Trophoblast cell (in vitro differentiated cells and primary cell): ENCODE results near the gene GSTCD.
"Not testable (repeated sequence)": the region's sequence is repeated elsewhere in the genome, so short reads cannot be mapped to it uniquely, and the experiment has no call there.

ENCODE experiments used
- DNase-seq, 2 donors: peaks; one replicate each; pipeline ENCODE4 v3.0.0-alpha.2; 2016
- H2AFZ ChIP-seq: 2 replicates; pipeline ENCODE4 v1.6.1; 2013; ENCODE audit warnings: low read length, moderate library complexity, mild to moderate bottlenecking; ENCODE audit not compliant: insufficient read depth, poor library complexity
- H2AK5ac ChIP-seq: 2 replicates; pipeline ENCODE4 v1.6.1; 2013; ENCODE audit warnings: mild to moderate bottlenecking, low read length
- H2BK120ac ChIP-seq: 2 replicates; pipeline ENCODE4 v1.6.1; 2013; ENCODE audit warnings: low read length, mild to moderate bottlenecking, moderate library complexity; ENCODE audit not compliant: insufficient read depth, poor library complexity
- H2BK12ac ChIP-seq: 2 replicates; pipeline ENCODE4 v1.6.1; 2013; ENCODE audit warnings: mild to moderate bottlenecking, low read length, moderate library complexity
- H2BK5ac ChIP-seq: 2 replicates; pipeline ENCODE4 v1.6.1; 2013; ENCODE audit warnings: low read length, low read depth, moderate library complexity, mild to moderate bottlenecking; ENCODE audit not compliant: poor library complexity
- H3K14ac ChIP-seq: 2 replicates; pipeline ENCODE4 v1.6.1; 2013; ENCODE audit warnings: mild to moderate bottlenecking, low read length
- H3K18ac ChIP-seq: 2 replicates; pipeline ENCODE4 v1.6.1; 2013; ENCODE audit warnings: mild to moderate bottlenecking, low read length
- H3K23ac ChIP-seq: 2 replicates; pipeline ENCODE4 v1.6.1; 2013; ENCODE audit warnings: low read length
- H3K27ac ChIP-seq: 2 replicates; pipeline ENCODE4 v1.5.1; 2013; ENCODE audit warnings: low read depth, mild to moderate bottlenecking, inconsistent platforms, low read length, moderate library complexity
- H3K27me3 ChIP-seq: 2 replicates; pipeline ENCODE4 v1.6.1; 2013; ENCODE audit warnings: inconsistent platforms, mild to moderate bottlenecking, low read length, moderate library complexity; ENCODE audit not compliant: insufficient read depth
- H3K36me3 ChIP-seq, 2 experiments: 1 replicate in 1 of 2; 2 replicates in 1 of 2; pipeline ENCODE4 v1.6.1; 2013; ENCODE audit warnings: low read length in 2 of 2, mild to moderate bottlenecking in 2 of 2, moderate library complexity in 1 of 2; ENCODE audit not compliant: insufficient read depth in 2 of 2, control insufficient read depth in 1 of 2
- H3K4ac ChIP-seq: 2 replicates; pipeline ENCODE4 v1.6.1; 2013; ENCODE audit warnings: low read depth, mild to moderate bottlenecking, low read length, moderate library complexity
- H3K4me1 ChIP-seq, 2 experiments: 1 replicate in 1 of 2; 2 replicates in 1 of 2; pipeline ENCODE4 v1.6.1; 2013; ENCODE audit warnings: low read length in 2 of 2, mild to moderate bottlenecking in 2 of 2, moderate library complexity in 1 of 2; ENCODE audit not compliant: insufficient read depth in 2 of 2, control insufficient read depth in 1 of 2
- H3K4me2 ChIP-seq: 2 replicates; pipeline ENCODE4 v1.6.1; 2013; ENCODE audit warnings: inconsistent platforms, mild to moderate bottlenecking, low read length, moderate library complexity
- H3K4me3 ChIP-seq: 2 replicates; pipeline ENCODE4 v1.5.1; 2013; ENCODE audit warnings: mild to moderate bottlenecking, low read depth, low read length, inconsistent platforms
- H3K79me1 ChIP-seq: one replicate; pipeline ENCODE4 v1.6.1; 2013; ENCODE audit warnings: low read length
- H3K79me2 ChIP-seq: 2 replicates; pipeline ENCODE4 v1.6.1; 2013; ENCODE audit warnings: low read length, mild to moderate bottlenecking; ENCODE audit not compliant: control insufficient read depth, insufficient read depth, poor library complexity
- H3K9ac ChIP-seq: 2 replicates; pipeline ENCODE4 v1.6.1; 2013; ENCODE audit warnings: mild to moderate bottlenecking, low read length
- H3K9me3 ChIP-seq: 2 replicates; pipeline ENCODE4 v1.6.1; 2013; ENCODE audit warnings: low read depth, mild to moderate bottlenecking, control low read depth, inconsistent platforms, low read length; ENCODE audit not compliant: insufficient read depth
- H4K12ac ChIP-seq: 2 replicates; pipeline ENCODE4 v1.6.1; 2013; ENCODE audit warnings: low read depth, mild to moderate bottlenecking, low read length, moderate library complexity
- H4K8ac ChIP-seq: 2 replicates; pipeline ENCODE4 v1.6.1; 2013; ENCODE audit warnings: low read depth, mild to moderate bottlenecking, low read length, moderate library complexity
- H4K91ac ChIP-seq: one replicate; pipeline ENCODE4 v1.6.1; 2013; ENCODE audit warnings: low read depth, mild to moderate bottlenecking, low read length, moderate library complexity
- WGBS: extraction: QIAGEN DNeasy Blood & Tissue Kit; methylation state at CpG from one replicate; pipeline ENCODE4 v1.1.7; 2013; ENCODE audit warnings: missing lambda C conversion rate; ENCODE audit not compliant: insufficient read length, insufficient coverage; ENCODE audit errors: extremely low coverage; 5-methylcytosine and 5-hydroxymethylcytosine counted together

GSTCD gene

GRCh38 chr4:105725623-105726022 is 17.0 kb downstream of the GSTCD start:
- no peak overlapping the region for H2BK5ac ChIP-seq
- H3K14ac ChIP-seq = no peak overlapping the region
- no peak overlapping the region for H3K18ac ChIP-seq
- no peak overlapping the region for H4K8ac ChIP-seq
- no peak overlapping the region for H3K4ac ChIP-seq
- no peaks in the 10 kb centered on the region for H3K9me3 ChIP-seq
- H3K79me1 ChIP-seq = no peaks in the 10 kb centered on the region
- no CpG with 5 or more reads among the region's 2 CpGs for WGBS
- no peak overlapping the region for H2BK12ac ChIP-seq
- no peaks in the 10 kb centered on the region for H3K4me1 ChIP-seq
- H4K12ac ChIP-seq = no peak overlapping the region
- H3K36me3 ChIP-seq = no peaks in the 10 kb centered on the region
- no peak overlapping the region for H3K9ac ChIP-seq
- no peak overlapping the region for H3K4me2 ChIP-seq
- no peaks in the 10 kb centered on the region for H3K27me3 ChIP-seq
- no peak for DNase-seq
- no peak overlapping the region for H2AFZ ChIP-seq
- H3K27ac ChIP-seq = no peak overlapping the region
- H3K4me3 ChIP-seq = no peak overlapping the region
- H3K79me2 ChIP-seq = no peaks in the 10 kb centered on the region
- no peak overlapping the region for H4K91ac ChIP-seq
- H2AK5ac ChIP-seq = no peak overlapping the region
- H2BK120ac ChIP-seq = no peak overlapping the region
- H3K23ac ChIP-seq = no peak overlapping the region

- no CpG with 5 or more reads among the region's 4 CpGs for WGBS
- not testable (repeated sequence) for H3K36me3 ChIP-seq, H4K8ac ChIP-seq, H3K9me3 ChIP-seq, H3K79me2 ChIP-seq, H2AK5ac ChIP-seq, H3K18ac ChIP-seq, H3K27ac ChIP-seq, H3K27me3 ChIP-seq, H3K4ac ChIP-seq, H2BK5ac ChIP-seq, DNase-seq, H3K9ac ChIP-seq, H3K4me2 ChIP-seq, H3K79me1 ChIP-seq, H2BK12ac ChIP-seq, H4K91ac ChIP-seq, H3K23ac ChIP-seq, H2BK120ac ChIP-seq, H2AFZ ChIP-seq, H3K4me1 ChIP-seq, H3K14ac ChIP-seq, H4K12ac ChIP-seq, H3K4me3 ChIP-seq
Observed at GRCh38 chr4:105729895-105730294, 21.3 kb downstream of the GSTCD start.

- H3K4me3 ChIP-seq, H4K8ac ChIP-seq, H3K27ac ChIP-seq, H3K18ac ChIP-seq, H3K79me2 ChIP-seq, H3K79me1 ChIP-seq, H3K23ac ChIP-seq, H4K12ac ChIP-seq, H2AK5ac ChIP-seq, H3K4me1 ChIP-seq, H2AFZ ChIP-seq, H2BK5ac ChIP-seq, H3K4ac ChIP-seq, H2BK120ac ChIP-seq, DNase-seq, H3K14ac ChIP-seq, H3K9ac ChIP-seq, H2BK12ac ChIP-seq, H3K27me3 ChIP-seq, H3K4me2 ChIP-seq, H4K91ac ChIP-seq: not testable (repeated sequence)
- WGBS = no CpG with 5 or more reads among the region's 10 CpGs
- H3K36me3 ChIP-seq = peaks cover 8 to 12% of the 10 kb centered on the region in 2 experiments
- H3K9me3 ChIP-seq = peaks cover 13% of the 10 kb centered on the region
Observed at GRCh38 chr4:105735217-105735616, 26.6 kb downstream of the GSTCD start.

GRCh38 chr4:105741548-105741947 is 33.0 kb downstream of the GSTCD start:
- Histone ChIP-seq H3K36me3 (peaks cover 0 to 4% of the 10 kb centered on the region in 2 experiments), H2BK120ac (no peak overlapping the region), H4K8ac (no peak overlapping the region), H3K23ac (no peak overlapping the region), H3K14ac (no peak overlapping the region), H3K4me2 (no peak overlapping the region), H2BK12ac (no peak overlapping the region), H3K4me1 (no peaks in the 10 kb centered on the region), H2AK5ac (no peak overlapping the region), H3K27me3 (no peaks in the 10 kb centered on the region), H3K18ac (no peak overlapping the region), H3K9ac (no peak overlapping the region), H3K4me3 (no peak overlapping the region), H3K4ac (no peak overlapping the region), H2BK5ac (no peak overlapping the region), H3K79me2 (no peaks in the 10 kb centered on the region), H4K91ac (no peak overlapping the region), H4K12ac (no peak overlapping the region), H3K9me3 (peaks cover 5% of the 10 kb centered on the region), H2AFZ (no peak overlapping the region), H3K27ac (no peak overlapping the region), H3K79me1 (no peaks in the 10 kb centered on the region)
- WGBS = no CpG with 5 or more reads among the region's 2 CpGs
- DNase-seq = no peak
